Spinal cord (tissue), 10 donors: ENCODE data around the gene TMEM53. TPM values are rescaled to one million over a fixed set of nuclear protein-coding genes. Genes with fewer than 3 reads are reported as not detected.

ENCODE experiments used
- DNase-seq, 6 donors: peaks; one replicate each; pipeline versions ENCODE4 v3.0.0 to v3.0.0-alpha.2; 2013 to 2015; ENCODE audit warnings: low spot score in 6 of 6, low read depth in 4 of 6
- H3K27ac ChIP-seq: one replicate; pipeline ENCODE4 v1.5.1; 2013; ENCODE audit warnings: low read depth, low read length, control low read depth
- H3K27me3 ChIP-seq: one replicate; pipeline ENCODE4 v1.6.1; 2013; ENCODE audit warnings: low read length; ENCODE audit not compliant: control insufficient read depth, insufficient read depth
- H3K36me3 ChIP-seq: one replicate; pipeline ENCODE4 v1.6.1; 2013; ENCODE audit warnings: low read length; ENCODE audit not compliant: control insufficient read depth, insufficient read depth
- H3K4me1 ChIP-seq: one replicate; pipeline ENCODE4 v1.6.1; 2013; ENCODE audit warnings: low read length; ENCODE audit not compliant: control insufficient read depth, insufficient read depth
- H3K4me3 ChIP-seq: one replicate; pipeline ENCODE4 v1.5.1; 2013; ENCODE audit warnings: low read depth, low read length, control low read depth
- H3K9me3 ChIP-seq: one replicate; pipeline ENCODE4 v1.6.1; 2013; ENCODE audit warnings: low read length; ENCODE audit not compliant: control insufficient read depth, insufficient read depth
- WGBS: methylation state at CpG from one replicate; pipeline ENCODE4 v1.1.5; 2013; ENCODE audit warnings: missing lambda C conversion rate; ENCODE audit not compliant: insufficient coverage; 5-methylcytosine and 5-hydroxymethylcytosine counted together
- polyA plus RNA-seq, 2 donors: library from polyadenylated mRNA; unstranded; fragments of 120-200 nt; gene quantifications; one replicate each; pipeline ENCODE4 v1.2.1, GENCODE V29; 2013; ENCODE audit not compliant: insufficient read length in 2 of 2
- total RNA-seq, 2 donors: library from RNA; depleted of rRNA in 1 of 2; stranded (reverse); fragments of 120-200 nt in 1 of 2; fragments of >200 nt in 1 of 2; gene quantifications; one replicate each; pipeline versions ENCODE4 v1.2.3 to v1.2.4, GENCODE V29; 2013 to 2014
- donor health status: healthy.

Gene TMEM53
- total and polyA plus RNA-seq, 4 donors = 3.0 to 14.8 (median 11.9) TPM

- Histone ChIP-seq H3K36me3 (no peaks in the 10 kb centered on the region), H3K27ac (no peak overlapping the region), H3K9me3 (no peaks in the 10 kb centered on the region), H3K4me1 (no peaks in the 10 kb centered on the region), H3K27me3 (no peaks in the 10 kb centered on the region), H3K4me3 (no peak overlapping the region)
- WGBS = 89% methylated on average over 11 of the region's 12 CpGs
- DNase-seq = no peak
Measured at GRCh38 chr1:44688760-44689446, 14.6 kb upstream of the TMEM53 start.

GRCh38 chr1:44685881-44686280, 11.6 kb upstream of the TMEM53 start:
- Histone ChIP-seq H3K4me1 (no peaks in the 10 kb centered on the region), H3K36me3 (no peaks in the 10 kb centered on the region), H3K27ac (no peak overlapping the region), H3K27me3 (no peaks in the 10 kb centered on the region), H3K9me3 (no peaks in the 10 kb centered on the region), H3K4me3 (no peak overlapping the region)
- DNase-seq = no peak
- 60% methylated on average over 2 of the region's 8 CpGs for WGBS

GRCh38 chr1:44685218-44685617, 10.9 kb upstream of the TMEM53 start:
- no peak overlapping the region for H3K4me3 ChIP-seq
- H3K4me1 ChIP-seq = no peaks in the 10 kb centered on the region
- no peaks in the 10 kb centered on the region for H3K36me3 ChIP-seq
- H3K9me3 ChIP-seq = no peaks in the 10 kb centered on the region
- no peak overlapping the region for H3K27ac ChIP-seq
- no CpG with 5 or more reads among the region's 4 CpGs for WGBS
- DNase-seq = no peak
- no peaks in the 10 kb centered on the region for H3K27me3 ChIP-seq

GRCh38 chr1:44684525-44684924, 10.2 kb upstream of the TMEM53 start:
- Histone ChIP-seq H3K27ac (no peak overlapping the region), H3K9me3 (no peaks in the 10 kb centered on the region), H3K36me3 (no peaks in the 10 kb centered on the region), H3K4me1 (no peaks in the 10 kb centered on the region), H3K27me3 (no peaks in the 10 kb centered on the region), H3K4me3 (no peak overlapping the region)
- DNase-seq = no peak
- WGBS = no CpG with 5 or more reads among the region's 1 CpG

GRCh38 chr1:44682883-44683265, 8.6 kb upstream of the TMEM53 start:
- no peak for DNase-seq
- no peaks in the 10 kb centered on the region for H3K4me1 ChIP-seq
- H3K4me3 ChIP-seq = no peak overlapping the region
- H3K9me3 ChIP-seq = no peaks in the 10 kb centered on the region
- H3K27me3 ChIP-seq = no peaks in the 10 kb centered on the region
- no peaks in the 10 kb centered on the region for H3K36me3 ChIP-seq
- 100% methylated on average over 3 of the region's 3 CpGs for whole genome bisulfite sequencing
- no peak overlapping the region for H3K27ac ChIP-seq

- WGBS = 79% methylated on average over 12 of the region's 14 CpGs
- H3K36me3 ChIP-seq = no peaks in the 10 kb centered on the region
- peak in 1 of 6 donors; percentile 67 for DNase-seq
- H3K27me3 ChIP-seq = no peaks in the 10 kb centered on the region
- no peaks in the 10 kb centered on the region for H3K4me1 ChIP-seq
- H3K9me3 ChIP-seq = no peaks in the 10 kb centered on the region
- no peak overlapping the region for H3K27ac ChIP-seq
- H3K4me3 ChIP-seq = no peak overlapping the region
Measured at GRCh38 chr1:44681905-44682882, 7.9 kb upstream of the TMEM53 start.

- H3K4me1 ChIP-seq = peaks cover 9% of the 10 kb centered on the region
- H3K4me3 ChIP-seq = no peak overlapping the region
- DNase-seq = no peak
- H3K9me3 ChIP-seq = no peaks in the 10 kb centered on the region
- WGBS = no CpG with 5 or more reads among the region's 5 CpGs
- H3K27ac ChIP-seq = no peak overlapping the region
- H3K27me3 ChIP-seq = no peaks in the 10 kb centered on the region
- no peaks in the 10 kb centered on the region for H3K36me3 ChIP-seq
Measured at GRCh38 chr1:44679468-44679867, 5.2 kb upstream of the TMEM53 start.

GRCh38 chr1:44678626-44679025, 4.3 kb upstream of the TMEM53 start:
- no peaks in the 10 kb centered on the region for H3K27me3 ChIP-seq
- no peak overlapping the region for H3K27ac ChIP-seq
- H3K36me3 ChIP-seq = no peaks in the 10 kb centered on the region
- no peak for DNase-seq
- H3K4me3 ChIP-seq = no peak overlapping the region
- 92% methylated on average over 1 of the region's 4 CpGs for WGBS
- H3K9me3 ChIP-seq = no peaks in the 10 kb centered on the region
- H3K4me1 ChIP-seq = peaks cover 11% of the 10 kb centered on the region

GRCh38 chr1:44678120-44678519, 3.8 kb upstream of the TMEM53 start:
- Histone ChIP-seq H3K4me3 (no peak overlapping the region), H3K27ac (no peak overlapping the region), H3K36me3 (no peaks in the 10 kb centered on the region), H3K9me3 (no peaks in the 10 kb centered on the region), H3K27me3 (no peaks in the 10 kb centered on the region), H3K4me1 (peaks cover 15% of the 10 kb centered on the region)
- WGBS = 96% methylated on average over 2 of the region's 2 CpGs
- DNase-seq = no peak
